Activated CD8-positive, alpha-beta memory T cell treated with anti-CD3 and anti-CD28 coated beads, Interleukin-2, amount 50 U/mL, for 24 hours (primary cell): ENCODE measurements around the gene LCP1.

Experiments used
- DNase-seq: peaks from one replicate; pipeline ENCODE4 v3.0.0-alpha.2; 2020; ENCODE audit errors: extremely low read depth

The LCP1 gene

GRCh38 chr13:46160065-46160464 lies 21.9 kb downstream of the LCP1 start:
- DNase-seq = no peak

- no peak for DNase-seq
Measured at GRCh38 chr13:46158983-46159382, 23.0 kb downstream of the LCP1 start.

GRCh38 chr13:46158222-46158621 lies 23.8 kb downstream of the LCP1 start:
- no peak for DNase-seq

GRCh38 chr13:46154136-46154801 lies 27.7 kb downstream of the LCP1 start:
- no peak for DNase-seq

DNA sequence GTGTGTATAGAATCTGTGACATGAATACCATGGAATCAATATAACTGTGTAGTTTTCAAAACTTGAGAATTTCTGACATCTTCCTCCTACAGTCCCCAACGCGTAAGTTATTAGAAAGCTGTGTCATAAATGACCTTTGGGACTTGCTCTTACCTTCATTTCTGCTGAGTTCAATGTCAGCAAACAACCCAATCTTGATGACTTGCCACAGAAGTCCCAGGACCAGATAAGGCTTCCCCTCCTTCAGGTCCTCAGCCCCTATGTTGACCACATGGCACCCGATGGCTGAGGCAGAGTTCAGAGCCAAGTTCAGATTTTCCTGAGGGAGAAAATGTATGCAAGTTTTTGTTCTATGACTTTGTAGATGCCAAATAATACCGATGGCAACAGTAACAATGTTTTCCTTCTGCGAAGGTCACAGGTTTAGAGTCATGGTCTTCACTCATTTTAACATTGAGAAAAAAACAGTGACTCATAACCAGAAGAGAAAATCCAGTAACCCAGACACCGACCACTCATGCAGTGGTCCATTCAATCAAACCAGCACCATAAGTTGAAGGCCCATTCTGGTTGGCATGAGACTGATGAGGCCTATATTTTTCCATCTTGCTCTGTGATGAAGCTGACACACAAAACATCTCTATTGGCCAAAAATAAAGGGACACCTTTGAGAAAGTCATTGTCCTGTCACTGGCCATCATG lies 29.2 kb downstream of the LCP1 start:
- no peak for DNase-seq

- DNase-seq = no peak
Measured at GRCh38 chr13:46150134-46150693, 31.8 kb downstream of the LCP1 start.

DNA sequence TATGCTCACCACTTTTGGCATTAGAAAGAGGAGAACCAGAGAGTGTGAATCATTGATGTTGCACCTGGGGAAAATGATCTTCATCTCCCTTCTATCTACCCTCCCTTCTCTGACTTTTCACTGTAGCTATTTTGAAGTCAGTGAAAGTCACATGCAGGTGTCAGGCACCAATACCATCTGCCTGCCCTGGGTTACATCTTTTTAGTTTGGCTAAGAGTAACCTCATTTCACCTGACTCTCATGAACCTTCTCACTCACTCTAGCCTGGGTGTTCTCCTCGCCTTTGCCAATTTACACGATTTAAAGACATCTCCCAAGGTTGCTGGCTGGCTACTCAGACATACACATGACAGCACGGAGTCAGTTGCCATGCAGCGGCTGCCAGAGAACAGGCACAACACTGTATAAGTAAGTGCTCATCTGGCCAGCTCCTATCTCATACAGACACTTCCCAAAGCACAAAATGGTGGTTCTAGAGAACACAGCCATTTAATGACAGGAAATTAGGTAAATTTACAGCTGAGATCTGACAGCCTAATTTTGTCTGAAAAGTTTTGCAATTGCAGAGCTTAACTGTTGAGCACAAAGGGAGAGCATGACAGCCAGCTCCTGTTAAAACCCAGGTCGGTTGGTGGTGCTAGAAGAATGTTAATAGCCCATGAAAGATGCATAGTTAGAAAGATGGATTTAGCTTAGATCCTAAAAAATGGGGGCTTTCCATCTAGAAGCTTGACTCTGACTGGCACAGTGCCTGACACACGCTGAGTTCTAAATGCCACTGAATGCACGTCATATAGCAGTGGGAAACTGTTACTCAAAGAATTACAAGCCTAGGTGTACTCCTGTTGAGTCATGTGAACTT lies 32.5 kb downstream of the LCP1 start:
- DNase-seq = no peak

DNA sequence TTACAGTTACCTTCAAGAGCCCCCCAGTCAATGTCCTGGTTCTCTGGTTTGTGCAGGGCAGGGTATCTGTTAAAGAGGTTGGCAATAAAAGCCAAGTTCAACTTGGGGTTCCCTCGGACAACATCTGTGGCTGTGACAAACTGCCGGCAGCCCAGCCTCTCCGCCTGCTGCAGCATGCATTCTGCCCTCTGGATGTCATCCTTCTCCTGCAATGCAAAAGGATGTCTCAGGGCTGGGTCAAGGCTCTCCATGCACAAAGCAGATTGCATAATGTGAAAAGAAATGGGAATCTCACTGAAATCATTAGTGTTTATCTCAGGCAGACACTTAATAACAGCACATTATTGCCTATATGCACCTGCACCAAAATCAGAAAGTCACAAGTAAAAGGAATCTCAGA lies 35.1 kb downstream of the LCP1 start:
- no peak for DNase-seq

DNA sequence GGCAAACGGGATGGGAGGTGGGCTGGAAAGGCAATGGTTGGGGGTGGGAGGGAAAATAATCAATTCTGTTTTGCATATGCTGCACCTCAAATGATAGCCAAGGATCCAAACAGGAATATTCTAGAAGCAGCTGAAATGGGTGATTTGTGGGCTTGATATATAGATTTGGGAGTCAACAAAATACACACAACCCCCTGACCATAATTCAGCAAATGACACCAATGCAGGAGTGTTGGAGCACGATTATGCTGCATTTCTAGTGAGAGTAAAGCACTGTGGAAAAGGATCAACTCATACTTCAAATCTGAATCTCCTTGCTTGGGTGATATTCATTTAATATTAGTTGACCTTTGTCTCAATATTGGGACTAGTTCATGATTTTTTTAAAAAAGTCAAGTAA lies 36.0 kb downstream of the LCP1 start:
- DNase-seq = no peak

GRCh38 chr13:46145135-46145534 lies 36.8 kb downstream of the LCP1 start:
- no peak for DNase-seq

DNA sequence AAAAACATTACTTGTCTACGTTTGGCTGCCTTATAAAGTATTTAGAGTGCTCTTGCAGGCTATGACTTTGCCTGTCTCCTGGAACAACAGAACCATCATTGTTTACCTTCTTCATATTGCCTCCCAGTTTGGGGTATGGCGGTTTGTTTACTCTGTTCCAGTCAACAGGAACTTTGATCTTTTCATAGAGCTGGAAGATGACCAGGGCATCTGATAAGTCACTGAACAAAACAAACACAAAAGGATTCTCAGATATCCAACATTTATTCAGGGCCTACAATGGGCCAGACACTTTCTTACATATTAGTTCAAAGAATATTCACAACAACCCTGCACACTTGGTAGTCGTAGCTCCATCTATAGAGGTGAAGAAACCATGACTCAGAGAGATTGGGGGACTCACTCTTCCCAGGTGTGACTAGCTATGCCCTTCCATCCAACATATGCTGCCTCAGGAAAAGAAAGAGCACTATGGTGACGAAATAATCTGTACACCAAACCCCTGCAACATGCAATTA lies 38.7 kb downstream of the LCP1 start:
- DNase-seq = no peak

GRCh38 chr13:46142776-46143175 lies 39.2 kb downstream of the LCP1 start:
- DNase-seq = no peak

- DNase-seq = no peak
Measured at GRCh38 chr13:46140044-46140443, 41.9 kb downstream of the LCP1 start.

DNA sequence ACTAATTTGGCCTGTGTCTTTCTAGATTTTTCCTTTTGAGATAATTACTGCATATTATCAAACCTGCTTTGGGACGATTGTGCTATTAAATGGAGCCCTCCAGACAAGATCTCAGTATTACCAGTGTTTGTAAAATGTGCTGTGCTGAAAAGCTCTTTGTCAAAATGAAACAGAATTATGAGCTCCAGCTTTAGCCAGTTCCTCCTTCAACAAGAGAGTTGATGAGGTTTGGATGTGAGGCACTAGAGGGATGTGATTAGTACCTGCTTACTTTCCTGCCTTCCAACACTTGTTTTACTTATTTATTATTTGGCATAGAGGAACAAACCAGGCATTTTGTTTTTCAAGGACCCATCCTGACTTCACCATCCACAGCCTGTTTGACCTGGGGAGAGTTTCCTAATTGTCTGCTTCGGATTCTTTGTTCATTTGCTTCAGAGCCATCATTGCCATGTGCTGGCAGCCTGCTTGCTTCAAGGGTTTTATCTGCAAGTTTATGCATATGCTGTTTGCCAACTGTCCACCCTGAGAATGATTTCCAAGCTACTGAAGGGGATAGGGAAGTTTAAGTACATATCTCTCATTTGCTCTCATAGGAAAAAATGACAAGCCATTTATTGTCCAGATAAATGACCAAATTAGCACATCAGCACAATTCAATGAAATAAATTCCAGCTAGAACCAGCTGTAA lies 44.2 kb downstream of the LCP1 start:
- no peak for DNase-seq

GRCh38 chr13:46136688-46137087 lies 45.3 kb downstream of the LCP1 start:
- no peak for DNase-seq

- DNase-seq = no peak
Measured at GRCh38 chr13:46134961-46135522, 46.9 kb downstream of the LCP1 start.

DNA sequence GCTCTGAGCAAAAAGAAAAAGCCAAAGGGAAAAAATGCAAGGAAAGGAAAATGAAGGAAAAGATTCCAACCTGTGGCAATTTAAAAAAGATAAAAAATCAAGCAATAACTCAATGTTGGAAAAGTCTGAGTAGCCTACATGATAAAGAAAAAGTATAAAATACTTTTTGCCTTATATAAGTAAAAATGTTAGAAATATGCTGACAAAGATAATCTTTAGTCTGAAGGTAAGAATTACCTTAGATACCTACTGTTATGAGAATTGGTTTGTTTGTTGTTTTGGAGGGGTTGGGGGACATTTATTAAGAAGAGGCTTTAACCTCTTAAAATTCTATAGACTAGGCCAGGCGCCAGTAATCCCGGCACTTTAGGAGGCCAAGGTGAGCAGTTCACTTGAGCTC lies 47.5 kb downstream of the LCP1 start:
- no peak for DNase-seq

DNA sequence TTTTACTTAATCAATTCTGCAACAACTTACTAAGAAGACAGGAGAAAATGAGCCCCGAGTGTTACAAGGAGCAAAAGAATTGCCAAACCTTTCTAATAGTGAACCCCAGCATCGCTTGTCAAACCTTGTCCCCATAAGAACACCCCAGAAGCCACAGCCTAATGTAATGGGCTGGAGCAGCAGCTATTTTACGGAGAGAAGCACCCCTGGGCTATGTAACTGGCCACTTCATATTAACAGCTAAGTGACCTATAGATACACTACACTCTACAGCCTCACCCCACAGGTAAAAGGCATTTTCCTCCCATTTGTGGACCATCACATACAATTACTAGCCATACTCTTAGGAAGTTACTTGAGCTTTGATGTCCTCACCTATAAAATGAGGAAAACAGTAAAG lies 49.9 kb downstream of the LCP1 start:
- DNase-seq = no peak

DNA sequence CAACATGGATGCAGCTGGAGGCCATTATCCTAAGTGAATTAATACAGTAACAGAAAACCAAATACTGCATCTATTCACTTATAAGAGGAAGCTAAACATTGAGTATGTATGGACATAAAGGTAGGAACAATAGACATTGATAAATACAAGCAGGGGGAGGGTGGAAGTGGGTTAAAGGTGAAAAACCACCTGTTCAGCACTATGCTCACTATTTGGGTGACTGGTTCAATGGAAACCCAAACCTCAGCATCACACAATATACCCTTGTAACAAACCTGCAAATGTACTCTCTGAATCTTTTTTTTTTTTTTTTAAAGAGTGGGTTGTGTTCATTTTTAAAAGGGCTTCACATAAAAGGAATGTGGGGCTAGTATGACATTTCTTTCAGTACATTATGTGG lies 50.3 kb downstream of the LCP1 start:
- DNase-seq = no peak

DNA sequence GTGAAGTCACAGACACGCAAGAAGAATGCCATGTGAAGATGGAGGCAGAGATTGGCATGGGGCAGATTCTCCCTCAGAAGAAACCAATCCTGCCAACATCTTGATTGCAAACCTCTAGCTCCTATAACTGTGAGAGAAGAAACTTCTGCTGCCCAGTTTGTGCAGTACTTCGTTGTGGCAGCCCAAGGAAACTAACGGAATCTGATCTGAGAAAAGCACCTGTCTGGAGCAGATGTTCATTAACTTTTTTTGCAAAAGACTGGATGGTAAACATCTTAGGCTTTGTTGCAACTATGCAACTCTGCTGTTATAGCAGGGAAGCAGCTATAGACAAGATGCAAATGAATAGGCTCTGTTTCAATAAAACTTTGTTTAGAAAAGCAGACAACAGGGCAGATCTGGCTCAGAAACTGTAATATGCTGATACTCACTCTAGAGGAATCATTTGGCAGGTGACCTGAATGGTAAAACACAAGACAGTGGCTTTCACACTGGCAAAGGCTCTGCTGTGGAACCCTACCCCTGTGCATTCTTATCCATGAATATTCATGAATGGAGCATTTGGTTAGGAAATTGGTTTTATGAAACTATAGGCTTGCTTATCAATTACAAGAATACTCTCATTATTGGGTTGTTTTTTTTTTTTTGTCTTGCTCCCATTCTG lies 51.9 kb downstream of the LCP1 start:
- DNase-seq = no peak

GRCh38 chr13:46129124-46129523 lies 52.9 kb downstream of the LCP1 start:
- DNase-seq = no peak
